GM19372 (cell line): ENCODE data around the gene NAA60.

ENCODE experiments used
- ATAC-seq: cut with Tn5 transposase; IDR thresholded peaks from one replicate; pipeline ENCODE4 v1.9.1; 2021; ENCODE audit warnings: mild to moderate bottlenecking, low read depth, moderate library complexity; ENCODE audit not compliant: unreplicated experiment

NAA60 gene

DNA sequence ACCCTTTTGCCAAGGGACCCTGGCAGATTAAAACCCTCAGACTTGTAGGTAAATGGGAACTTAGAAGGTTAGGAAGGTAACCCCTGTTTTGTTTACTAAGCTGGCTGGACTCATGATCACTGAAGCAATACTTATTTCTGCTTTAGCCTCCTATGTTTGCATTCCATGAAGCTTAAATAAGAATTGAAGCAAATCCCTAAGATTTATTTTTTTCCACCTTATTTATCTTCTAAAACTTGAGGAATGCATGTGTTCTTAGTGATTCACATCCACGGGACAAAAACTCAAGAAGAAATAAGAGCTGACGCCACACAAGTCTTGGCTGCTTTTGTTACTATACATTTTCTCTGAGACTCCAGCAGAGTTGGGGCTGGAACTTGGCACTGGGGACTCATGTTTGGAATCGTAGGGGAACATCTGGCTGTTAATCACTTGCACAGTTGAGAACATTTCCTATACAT is 92.8 kb downstream of the NAA60 start:
- no peak for ATAC-seq
